ENCODE results near the gene LPP.

Gene LPP

DNA sequence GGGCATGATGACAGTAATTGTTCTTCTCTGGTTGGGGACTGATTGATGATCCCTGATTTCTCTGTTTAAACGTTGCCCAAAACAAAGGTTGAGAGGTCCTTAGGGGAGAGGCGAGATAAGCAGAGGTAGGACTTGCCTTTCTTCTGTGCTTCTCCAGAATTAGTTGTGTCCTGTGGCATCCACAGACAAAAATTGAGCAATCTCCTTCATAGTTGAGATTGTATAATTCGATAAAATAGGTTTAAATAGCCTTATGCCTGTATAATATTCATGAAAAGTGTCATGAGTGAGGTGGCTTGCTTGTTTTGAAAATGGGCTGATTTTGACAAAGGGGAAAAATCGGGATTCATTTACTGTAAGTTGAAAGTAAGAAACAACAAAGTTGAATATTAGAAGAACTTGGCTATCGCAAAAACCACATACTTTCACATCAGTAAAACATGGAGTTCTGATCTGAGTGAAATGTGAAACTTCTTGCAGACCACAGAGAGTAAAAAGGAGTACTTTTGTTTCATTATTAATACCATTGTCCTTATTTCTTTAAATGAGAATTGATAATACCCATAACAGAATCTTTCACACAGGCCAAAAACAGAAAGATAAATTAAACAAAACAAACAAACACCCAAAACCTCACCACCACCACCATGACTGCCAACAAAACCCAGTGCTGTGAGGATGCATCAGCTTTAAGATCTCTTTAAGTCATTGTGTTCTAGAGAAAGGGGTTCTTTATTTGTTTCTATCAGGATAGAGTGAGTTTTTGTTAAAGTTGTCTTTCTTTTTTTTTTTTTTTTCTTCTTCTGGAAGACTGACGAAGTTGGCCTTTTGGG, 155.7 kb downstream of the LPP start:
- DNase-seq = no peak

DNA sequence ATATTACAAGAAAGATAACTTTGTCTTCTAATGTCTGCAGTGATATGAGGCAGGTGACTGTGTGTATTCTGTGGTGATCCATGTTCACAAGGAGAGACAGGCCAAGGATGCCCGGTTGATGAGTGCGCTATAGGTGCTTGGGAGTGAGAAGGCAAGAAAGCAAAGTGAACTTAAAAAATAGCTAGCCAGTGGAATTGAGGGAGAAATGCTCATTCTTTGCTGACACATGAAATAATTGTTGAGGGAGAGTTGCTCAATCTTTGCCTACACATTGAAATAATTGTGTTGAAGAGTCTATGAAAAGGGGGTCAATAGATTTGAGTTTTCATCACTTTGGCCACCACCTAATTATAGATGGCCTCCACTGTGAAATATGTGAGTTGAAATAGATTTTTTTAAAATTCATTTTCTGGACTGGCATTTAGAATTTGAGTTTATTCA, 156.3 kb downstream of the LPP start:
- DNase-seq = no peak

DNA sequence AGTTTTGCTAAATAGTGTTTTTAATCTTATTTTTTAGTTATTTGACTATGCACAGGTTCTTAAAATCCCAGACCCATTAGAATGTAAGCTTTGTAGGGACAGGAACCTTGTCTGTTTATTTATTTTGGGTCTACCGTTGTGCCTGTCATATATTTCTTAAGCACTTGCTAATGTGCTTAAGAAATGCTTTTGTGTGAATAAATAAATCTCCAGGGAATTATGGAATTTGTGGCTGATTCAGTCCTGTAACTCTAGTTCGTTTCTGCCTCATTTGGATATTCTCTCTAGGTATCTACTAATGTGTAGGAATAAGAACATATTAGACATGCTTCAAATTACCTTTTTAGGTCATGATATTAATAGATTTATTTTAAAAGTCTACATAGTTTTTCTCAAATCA, 161.6 kb downstream of the LPP start:
- DNase-seq = no peak

DNA sequence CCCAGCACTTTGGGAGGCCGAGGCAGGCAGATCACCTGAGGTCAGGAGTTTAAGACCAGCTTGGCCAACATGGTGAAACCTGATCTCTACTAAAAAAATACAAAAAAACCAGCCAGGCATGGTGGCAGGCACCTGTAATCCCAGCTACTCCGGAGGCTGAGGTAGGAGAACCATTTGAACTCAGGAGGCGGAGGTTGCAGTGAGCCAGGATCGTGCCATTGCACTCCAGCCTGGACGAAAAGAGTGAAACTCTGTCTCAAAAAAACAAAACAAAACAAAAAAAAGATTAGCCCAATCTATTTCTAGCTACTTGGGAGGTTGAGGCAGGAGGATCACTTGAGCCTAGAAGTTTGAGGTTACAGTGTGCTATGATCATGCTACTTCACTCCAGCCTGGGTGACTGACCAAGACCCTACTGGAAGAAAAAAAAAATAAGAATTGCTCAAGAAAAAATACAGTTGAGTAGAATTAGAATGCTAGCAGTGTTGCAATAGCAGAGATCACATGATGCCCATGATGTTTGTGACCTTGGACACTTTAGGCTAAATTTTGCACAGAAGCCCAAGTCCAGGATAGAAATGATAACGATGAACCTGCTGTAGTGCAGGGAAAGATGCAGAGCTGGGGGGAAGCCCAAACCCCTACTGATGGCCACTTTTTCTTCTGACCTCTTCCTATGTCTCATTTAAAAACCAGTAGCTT, 162.2 kb downstream of the LPP start:
- no peak for DNase-seq

DNA sequence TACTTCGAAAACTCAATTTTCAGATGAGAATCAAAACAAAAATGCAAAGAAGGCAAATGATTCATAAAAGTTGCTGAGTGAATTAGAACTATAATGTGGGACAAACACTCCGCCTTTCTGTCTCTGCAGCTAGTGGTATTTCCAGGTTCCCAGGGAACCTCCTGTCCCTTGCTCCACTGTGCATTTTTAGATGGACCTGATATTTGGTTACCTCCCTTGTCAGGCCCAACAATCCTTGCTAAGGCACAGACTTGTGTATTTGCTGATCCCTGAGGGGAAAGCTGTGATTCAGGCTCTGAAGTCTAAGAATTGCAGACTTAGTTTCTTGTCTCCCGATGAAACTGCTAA, 162.7 kb downstream of the LPP start:
- no peak for DNase-seq

DNA sequence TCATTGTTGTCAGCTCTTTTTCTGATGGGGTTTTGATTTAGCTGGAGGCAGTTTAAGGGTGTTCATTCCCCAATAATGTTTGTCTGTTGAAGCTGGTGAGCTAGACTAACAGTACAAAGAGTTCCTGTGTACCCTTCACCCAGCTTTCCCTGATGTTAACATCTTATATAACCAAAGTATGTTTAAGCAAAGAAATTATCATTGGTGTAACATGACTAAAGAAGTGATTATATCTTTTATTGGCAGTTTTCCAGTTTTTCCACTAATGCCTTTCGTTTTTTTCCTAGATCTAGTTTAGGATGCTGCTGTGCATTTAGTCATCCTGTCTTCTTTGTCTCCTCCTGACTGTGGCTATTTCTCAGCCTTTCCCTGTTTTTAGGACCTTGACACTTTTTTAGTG, 165.6 kb downstream of the LPP start:
- DNase-seq = no peak

DNA sequence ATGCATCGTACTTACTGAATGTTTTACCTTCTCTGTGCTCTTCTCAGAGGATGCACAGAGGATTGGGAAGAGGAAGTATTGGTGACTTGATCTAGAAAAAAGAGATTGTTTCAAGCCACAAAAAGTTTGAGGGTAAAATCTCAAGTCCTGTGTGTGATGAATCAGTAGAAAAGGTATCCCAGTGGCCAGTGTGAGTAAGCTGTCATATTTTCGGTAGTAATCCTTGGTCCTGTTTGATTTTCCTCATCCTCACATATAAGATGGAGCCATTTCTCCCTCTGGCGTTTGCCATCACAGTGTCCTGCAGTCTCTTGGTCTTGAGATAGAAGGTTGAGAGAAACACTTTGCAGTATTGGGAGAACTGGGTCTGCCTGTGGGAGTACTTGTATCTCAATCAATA, 166.8 kb downstream of the LPP start:
- no peak for DNase-seq

DNA sequence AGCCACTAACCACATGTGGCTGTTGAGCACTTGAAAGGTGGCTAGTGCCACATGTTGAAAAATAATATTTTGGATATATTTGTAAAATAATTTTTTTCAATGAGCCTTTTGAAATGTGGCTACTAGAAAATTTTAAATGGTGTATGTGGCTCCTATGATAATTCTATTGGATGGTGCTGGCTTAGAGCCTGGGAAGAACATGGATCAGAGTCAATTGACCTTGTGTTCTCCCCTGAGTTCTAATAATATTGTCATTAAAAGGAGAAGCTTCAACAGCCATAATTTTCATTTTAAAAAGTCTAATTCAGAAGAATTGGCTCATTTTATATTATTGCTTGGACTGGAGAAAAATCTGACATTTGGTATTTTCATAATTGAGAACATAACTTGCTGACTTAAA, 167.3 kb downstream of the LPP start:
- no peak for DNase-seq

DNA sequence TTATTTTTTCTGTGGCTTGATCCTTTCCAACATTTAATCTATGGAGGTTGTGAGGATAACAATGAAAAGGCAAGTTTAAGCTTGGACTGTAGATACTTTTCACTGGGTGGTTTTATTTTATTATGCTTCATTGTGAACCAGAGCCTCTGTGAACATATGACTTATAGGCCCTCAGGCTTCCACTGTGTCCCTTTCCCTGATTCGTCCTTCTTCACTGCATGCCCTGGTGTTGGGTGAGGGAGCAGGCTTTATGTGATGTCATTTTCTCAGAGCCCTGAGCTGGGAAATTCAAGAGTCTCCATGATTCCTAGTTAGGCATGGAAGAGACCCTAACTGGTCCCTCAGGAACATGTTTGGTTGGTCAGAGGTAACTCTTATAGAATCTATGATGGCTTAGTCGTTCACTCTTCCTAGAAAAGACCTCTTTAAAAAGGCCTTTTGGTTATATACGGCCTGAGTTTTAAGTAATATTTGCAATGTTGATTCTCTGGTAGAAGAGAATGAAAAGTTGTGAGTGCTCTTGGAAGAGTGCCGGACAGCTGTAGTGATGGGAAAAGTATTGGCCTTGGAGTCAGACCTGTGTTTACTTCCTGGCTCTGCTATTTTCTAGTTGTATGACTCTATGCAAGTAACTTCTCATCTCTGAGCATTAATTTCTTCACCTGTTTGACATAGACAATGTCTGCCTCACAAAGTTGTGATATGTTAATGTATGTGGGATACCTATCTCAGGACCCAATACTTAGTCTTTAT, 168.4 kb downstream of the LPP start:
- DNase-seq = no peak

DNA sequence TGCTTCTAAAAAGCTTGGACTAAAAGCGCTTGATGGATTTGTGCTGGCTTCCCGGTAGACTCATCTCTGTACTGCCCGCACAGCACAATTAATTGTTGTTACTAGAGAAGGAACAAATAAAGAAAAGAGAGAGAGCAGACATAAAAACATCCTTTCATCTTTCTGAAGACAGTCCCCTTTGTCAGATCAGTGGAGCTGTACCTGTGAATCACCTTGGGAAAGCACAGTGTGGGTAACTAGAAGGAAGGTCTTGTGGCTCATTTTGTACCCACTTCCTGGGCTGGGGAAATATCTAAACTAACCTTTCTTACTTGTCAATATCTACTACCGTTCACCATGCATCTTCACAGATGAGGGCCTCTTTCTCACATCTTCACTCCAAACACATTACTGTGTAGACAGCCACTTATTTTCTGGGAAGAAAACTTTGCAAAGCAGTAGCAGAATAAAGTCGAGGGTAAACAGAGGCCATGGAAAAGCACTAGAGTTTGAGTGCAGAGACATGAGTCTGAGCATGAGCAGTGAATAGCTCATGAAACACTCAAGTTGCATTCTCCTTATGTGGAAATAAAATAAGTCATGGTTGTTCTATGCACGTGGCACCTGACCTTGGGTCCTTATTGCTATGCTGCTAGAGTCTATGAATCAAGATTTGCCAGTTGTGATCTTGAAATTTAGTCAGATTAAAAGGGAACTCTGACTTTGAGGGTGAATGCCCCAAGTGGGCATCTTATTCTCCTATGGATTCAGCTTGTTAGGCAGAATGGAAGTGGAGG, 169.3 kb downstream of the LPP start:
- no peak for DNase-seq

DNA sequence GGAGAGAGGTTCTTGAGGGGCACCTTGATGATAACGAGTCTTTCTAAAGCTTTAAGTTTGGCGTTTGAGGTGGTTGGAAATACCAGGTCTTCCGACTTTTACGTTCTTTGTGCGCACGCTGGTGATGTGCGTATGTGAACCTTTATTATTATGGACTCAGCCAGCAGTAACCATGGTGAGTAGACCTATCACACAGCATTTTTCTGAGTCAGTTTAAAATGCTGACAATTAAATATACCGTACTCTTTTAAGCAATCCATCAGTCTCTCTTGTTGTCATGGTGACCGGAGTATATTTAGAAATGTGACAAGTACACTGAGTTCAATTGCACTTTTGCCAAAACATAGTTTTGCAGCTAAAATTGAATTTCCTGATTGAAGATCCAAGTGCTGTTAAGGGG, 172.2 kb downstream of the LPP start:
- DNase-seq = no peak

DNA sequence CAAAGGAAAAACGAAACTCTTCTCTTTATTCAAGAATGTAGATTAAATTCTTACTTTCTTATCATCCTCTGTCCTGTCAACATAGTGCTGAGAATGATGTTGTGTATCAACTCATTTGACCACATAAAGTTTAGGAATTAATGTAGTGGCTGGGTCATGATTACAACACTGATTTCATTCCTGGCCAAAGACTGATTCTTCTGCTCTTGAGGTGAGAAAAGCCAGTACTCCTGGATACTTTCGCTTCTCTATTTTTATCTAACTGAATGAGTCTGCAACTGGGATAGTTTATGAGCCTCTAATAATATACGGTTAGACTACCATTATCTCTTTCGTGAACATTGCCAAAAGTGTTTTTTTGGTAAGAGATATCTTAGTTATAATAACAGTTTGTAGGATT, 173.0 kb downstream of the LPP start:
- no peak for DNase-seq

DNA sequence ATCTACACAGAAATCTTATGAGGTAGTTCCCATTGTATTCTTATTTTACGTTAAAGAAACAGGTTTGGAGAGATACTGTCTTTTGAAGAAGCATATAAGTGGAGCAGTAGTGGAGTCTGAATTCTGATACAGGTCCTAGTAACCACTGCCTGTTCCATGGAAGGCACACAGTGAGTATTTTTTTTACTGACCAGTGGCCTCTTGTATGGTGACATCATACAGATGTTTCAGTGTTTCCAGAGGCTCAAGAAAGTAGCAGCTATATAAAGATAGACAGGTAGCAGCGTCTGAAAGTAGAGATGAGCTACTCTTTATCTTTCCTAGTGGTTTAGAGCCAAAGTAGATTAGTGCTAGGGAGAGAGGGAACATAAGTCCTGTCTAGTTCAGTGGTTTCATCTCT, 173.5 kb downstream of the LPP start:
- DNase-seq = no peak

DNA sequence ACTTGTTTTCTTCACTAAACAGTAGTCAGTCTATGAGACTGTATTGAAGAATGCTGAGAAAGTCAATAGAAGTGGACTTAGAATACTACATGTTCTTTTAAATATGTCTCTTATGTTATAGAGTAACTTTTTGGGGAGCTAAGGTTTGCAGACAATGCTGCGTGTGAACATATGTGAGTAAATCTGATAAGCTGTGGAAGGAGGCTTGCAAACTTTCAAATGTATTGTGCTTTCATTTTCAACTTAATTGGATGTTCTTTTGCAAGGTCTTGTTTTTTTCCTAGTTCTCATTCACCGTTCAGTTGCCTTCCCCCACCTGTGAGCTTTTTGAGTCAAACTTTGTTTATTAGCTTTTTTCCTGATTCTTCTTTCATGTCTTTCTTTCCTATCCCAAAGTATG, 176.2 kb downstream of the LPP start:
- no peak for DNase-seq

DNA sequence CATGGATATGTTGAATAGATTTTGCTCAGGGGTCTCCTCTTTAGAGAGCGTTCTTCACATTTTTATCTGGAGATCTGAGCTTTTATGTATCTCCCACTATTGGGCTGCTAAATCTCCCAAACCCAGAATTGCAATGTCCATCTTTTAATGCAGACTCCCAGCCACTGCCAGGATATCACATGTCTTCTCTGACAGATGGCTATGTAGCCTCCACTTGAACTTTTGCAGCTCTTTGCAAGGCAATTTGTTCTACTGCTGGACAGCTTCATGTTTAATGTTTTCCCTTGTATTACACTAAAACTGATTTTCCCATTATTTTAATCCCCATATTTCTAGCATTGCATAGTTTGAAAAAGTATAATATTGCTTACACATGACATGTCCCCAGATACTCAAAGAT, 177.2 kb downstream of the LPP start:
- DNase-seq = no peak

DNA sequence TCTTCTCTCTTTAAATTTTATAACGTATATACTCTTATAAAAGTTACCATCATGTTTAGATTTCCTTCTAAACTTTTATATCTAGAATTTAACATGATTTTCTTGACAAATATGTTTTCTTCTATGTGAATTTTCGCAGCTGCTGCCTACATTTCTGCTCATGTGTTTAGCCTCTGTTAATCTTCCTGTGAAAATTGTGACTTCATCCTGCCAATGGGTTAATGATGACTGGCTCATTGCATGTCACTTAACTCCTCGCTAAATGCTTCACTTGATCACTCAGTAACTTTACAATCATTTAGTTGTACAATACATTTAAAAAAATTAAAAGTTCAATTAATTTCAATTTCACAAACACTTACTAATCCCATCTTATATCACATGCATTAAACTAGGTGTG, 178.1 kb downstream of the LPP start:
- no peak for DNase-seq

DNA sequence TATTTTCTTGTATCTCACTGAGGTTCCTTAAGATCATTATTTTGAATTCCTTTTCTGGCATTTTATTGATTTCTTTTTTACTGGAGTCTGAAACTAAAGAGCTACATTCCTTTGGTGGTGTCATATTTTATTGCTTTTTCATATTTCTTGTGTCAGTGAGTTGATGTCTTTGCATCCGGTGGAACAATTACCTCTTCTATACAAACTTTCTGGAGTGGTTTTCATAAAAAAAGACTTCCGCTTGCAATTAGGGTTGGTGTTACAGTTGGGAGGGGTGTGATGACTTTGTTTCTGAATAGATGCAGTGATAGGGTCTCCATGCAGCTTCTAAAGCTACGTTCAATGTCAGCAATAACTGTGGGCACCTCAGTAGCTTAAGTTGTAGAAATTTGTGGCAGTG, 181.7 kb downstream of the LPP start:
- no peak for DNase-seq

DNA sequence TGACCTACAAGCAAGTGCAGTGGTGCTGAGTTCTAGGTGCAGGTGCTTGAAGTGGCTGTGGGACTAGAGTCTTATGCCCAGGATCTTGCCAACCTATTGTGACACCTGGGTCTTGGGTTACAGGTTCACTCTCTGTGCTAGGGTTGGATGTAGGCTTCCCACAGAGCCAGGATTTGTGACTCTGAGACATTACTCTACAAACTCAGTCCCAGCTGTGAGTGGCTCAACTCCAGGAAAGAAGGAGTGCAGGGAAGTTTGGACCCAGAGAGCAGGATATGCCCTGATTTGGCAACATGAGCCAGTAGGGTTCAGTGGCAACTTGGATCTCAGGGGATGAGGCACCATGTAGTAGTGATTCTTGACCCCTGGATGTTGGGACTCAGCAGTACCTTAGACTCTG, 182.2 kb downstream of the LPP start:
- DNase-seq = no peak

DNA sequence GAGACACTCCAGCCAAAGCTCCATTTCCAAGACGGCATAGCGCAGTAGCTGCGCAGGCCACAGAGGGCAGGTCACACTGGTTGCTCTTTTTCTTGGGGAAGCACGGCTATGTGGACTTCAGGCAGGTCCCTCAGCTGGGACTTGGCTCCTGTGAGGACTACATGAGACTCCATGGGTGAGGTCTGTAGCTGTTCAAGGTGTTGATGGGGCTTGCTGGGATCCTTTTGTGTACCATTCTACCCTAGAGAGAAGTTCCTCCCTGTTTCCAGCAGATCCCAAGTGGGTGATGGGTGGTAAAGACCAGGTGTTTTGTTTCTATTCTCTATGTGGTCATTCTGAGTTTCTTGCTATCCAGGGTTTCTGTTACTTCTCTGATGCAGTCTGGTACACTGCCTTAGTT, 183.3 kb downstream of the LPP start:
- no peak for DNase-seq

DNA sequence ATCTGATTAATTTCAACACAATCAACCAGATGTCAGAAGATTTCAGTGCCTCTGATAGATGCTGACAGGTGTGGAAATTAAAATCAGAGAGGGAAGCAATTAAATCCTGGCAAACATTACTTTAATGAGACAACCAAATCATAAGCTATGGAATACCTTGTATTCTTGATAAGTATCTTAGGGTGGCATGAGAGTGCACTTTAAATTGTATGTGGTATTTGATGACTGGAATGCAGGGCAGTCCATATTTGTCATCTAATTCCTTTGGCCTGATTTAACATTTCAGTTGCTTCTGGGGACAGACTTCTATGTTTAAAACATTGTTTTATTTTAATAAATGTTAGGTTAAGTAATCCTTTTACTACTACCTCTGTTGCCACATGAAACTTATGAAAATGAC, 184.1 kb downstream of the LPP start:
- DNase-seq = no peak

DNA sequence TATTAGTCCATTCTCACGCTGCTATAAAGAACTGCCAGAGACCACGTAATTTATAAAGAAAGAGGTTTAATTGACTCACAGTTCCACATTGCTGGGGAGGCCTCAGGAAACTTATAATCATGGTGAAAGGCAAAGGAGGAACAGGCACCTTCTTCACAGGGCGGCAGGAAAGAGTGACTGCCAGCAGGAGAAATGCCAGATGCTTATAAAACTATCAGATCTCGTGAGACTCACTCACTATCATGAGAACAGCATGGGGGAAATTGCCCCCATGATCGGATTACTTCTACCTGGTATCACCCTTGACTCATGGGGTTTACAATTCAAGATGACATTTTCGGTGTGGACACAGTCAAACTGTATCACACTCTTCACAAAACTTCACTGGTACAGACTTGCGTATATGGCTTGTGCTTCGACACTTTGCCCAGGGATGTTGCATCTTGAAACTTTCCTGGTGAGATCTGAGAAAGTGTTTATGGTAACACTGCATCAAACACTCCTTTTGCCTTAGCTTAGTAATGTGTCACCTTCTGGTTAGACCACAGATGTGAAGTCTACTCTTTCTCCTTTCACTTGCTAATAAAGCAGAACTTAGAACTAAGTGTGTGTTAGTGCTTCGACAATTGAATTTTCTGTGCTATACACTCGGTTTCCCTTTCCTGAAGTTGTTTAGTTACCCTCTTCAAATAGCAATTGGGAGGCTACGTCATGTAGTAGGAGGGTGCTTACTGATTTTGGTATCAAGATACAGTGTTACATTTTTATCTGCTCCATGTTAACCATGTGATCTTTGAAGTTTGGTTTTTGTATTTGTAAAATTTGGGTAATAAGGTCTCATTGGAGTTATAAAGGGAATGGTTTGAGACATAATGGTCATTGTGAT, 185.7 kb downstream of the LPP start:
- DNase-seq = no peak

DNA sequence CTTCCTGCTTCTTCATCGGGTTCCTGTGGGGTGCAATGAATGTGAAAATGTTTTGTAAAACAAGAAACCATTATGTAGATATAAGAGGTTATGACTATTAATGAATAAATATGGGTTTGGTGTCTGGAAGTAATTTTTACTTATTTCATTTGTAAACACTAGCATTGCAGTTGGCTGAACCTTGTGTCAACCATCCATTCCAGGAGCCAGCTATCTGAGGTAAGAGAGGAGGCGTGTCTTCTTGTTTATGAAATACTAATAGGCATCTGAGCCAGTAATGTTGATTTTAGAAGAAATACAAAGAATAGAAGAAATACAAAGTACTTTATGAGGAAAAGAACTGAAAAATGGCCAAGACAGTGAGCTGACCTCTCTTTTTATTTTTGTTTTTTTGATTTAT, 187.5 kb downstream of the LPP start:
- no peak for DNase-seq
